ENCODE results near the gene LPCAT3.
"Not testable (repeated sequence)": the region's sequence is repeated elsewhere in the genome, so short reads cannot be mapped to it uniquely, and the experiment has no call there.

The LPCAT3 gene

DNA sequence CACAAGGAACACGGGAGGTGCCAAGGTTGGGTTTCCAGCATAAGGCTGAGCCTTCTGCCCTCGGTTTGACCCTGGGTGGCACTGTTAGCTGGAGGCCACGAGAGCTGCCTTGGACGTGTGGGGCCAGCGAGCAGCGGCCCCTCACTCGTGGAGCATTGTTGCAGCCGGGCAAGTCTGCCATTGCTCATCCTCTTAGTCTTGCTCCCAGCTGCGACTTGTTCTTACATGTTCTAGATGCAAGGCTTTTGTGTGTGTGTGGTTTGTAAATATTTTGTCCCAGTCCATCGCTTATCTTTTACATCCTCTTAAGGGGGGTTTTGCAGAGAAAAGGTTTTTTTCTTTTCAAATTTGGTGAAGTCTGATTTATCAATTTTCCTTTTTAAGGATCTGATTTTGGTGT is 21.1 kb upstream of the LPCAT3 start:
- H3K27me3 ChIP-seq (replicated peaks; ENCODE audit: control insufficient read depth, insufficient read depth, low read length, poor library complexity, severe bottlenecking), result no peaks in the 10 kb centered on the region
- no peak overlapping the region for H3K4me3 ChIP-seq (ENCODE audit: insufficient read depth, low read depth, low read length, poor library complexity, severe bottlenecking)
- no peaks in the 10 kb centered on the region for H3K4me1 ChIP-seq (ENCODE audit: control insufficient read depth, insufficient read depth, low read length, poor library complexity, severe bottlenecking)
- no peaks in the 10 kb centered on the region for H3K9me3 ChIP-seq (ENCODE audit: control insufficient read depth, low read length)
- H3K27ac ChIP-seq (ENCODE audit: insufficient read depth, low read length, poor library complexity, severe bottlenecking), result no peak overlapping the region
- no peaks in the 10 kb centered on the region for H3K36me3 ChIP-seq (ENCODE audit: control insufficient read depth, insufficient read depth, low read length)
- no peak for DNase-seq

DNA sequence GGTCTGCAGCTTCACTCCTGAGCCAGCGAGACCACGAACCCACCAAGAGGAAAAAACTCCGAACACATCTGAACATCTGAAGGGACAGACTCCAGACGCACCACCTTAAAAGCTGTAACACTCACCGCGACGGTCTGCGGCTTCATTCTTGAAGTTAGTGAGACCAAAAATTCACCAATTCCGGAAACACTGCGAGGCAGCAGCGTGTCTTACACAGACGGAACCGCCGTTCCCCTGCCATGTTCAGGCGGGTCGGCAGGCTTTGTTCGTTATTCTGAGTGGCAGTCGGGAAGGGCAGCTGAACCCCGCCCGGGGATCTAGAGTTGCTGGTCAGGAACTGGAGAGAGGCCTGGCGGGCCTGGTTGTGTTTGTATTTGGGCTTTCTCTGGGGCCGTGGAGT is 20.3 kb upstream of the LPCAT3 start:
- no peaks in the 10 kb centered on the region for H3K27me3 ChIP-seq (replicated peaks; ENCODE audit: control insufficient read depth, insufficient read depth, low read length, poor library complexity, severe bottlenecking)
- DNase-seq, result no peak
- H3K4me3 ChIP-seq (ENCODE audit: insufficient read depth, low read depth, low read length, poor library complexity, severe bottlenecking), result no peak overlapping the region
- H3K36me3 ChIP-seq (ENCODE audit: control insufficient read depth, insufficient read depth, low read length), result no peaks in the 10 kb centered on the region
- no peaks in the 10 kb centered on the region for H3K4me1 ChIP-seq (ENCODE audit: control insufficient read depth, insufficient read depth, low read length, poor library complexity, severe bottlenecking)
- H3K9me3 ChIP-seq (ENCODE audit: control insufficient read depth, low read length), result no peaks in the 10 kb centered on the region
- no peak overlapping the region for H3K27ac ChIP-seq (ENCODE audit: insufficient read depth, low read length, poor library complexity, severe bottlenecking)

DNA sequence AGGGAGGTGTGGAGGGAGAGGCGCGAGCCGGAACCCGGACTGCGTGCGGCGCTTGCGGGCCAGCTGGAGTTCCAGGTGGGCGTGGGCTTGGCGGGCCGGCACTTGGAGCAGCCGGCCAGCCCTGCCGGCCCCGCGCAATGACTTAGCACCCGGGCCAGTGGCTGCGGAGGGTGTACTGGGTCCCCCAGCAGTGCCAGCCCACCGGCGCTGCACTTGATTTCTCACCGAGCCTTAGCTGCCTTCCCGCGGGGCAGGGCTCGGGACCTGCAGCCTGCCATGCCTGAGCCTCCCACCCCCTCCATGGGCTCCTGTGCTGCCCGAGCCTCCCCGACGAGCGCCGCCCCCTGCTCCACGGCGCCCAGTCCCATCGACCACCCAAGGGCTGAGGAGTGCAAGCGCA is 19.1 kb upstream of the LPCAT3 start:
- H3K9me3 ChIP-seq (ENCODE audit: control insufficient read depth, low read length); H3K27ac ChIP-seq (ENCODE audit: insufficient read depth, low read length, poor library complexity, severe bottlenecking); H3K4me3 ChIP-seq (ENCODE audit: insufficient read depth, low read depth, low read length, poor library complexity, severe bottlenecking); H3K36me3 ChIP-seq (ENCODE audit: control insufficient read depth, insufficient read depth, low read length); H3K4me1 ChIP-seq (ENCODE audit: control insufficient read depth, insufficient read depth, low read length, poor library complexity, severe bottlenecking); DNase-seq; H3K27me3 ChIP-seq (replicated peaks; ENCODE audit: control insufficient read depth, insufficient read depth, low read length, poor library complexity, severe bottlenecking): not testable (repeated sequence)

DNA sequence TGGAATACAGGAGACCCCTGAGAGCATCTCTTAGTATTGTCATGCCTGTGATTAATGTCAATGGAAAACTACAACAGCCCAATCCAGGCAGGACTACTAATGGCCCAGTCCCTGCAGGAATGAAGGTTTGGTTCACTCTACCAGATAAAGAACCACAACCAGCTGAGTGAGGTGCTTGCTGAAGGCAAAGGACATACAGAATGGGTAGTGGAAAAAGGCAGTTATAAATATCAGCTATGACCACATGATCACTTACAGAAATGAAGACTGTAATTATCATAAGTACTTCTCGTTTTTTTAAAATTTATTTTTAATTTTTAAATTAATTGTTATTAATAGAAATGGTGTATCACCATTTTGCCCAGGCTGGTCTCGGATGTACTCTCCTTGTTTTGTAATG is 17.2 kb upstream of the LPCAT3 start:
- no peak overlapping the region for H3K4me3 ChIP-seq (ENCODE audit: insufficient read depth, low read depth, low read length, poor library complexity, severe bottlenecking)
- no peaks in the 10 kb centered on the region for H3K4me1 ChIP-seq (ENCODE audit: control insufficient read depth, insufficient read depth, low read length, poor library complexity, severe bottlenecking)
- no peak for DNase-seq
- H3K36me3 ChIP-seq (ENCODE audit: control insufficient read depth, insufficient read depth, low read length), result no peaks in the 10 kb centered on the region
- no peaks in the 10 kb centered on the region for H3K9me3 ChIP-seq (ENCODE audit: control insufficient read depth, low read length)
- H3K27me3 ChIP-seq (replicated peaks; ENCODE audit: control insufficient read depth, insufficient read depth, low read length, poor library complexity, severe bottlenecking), result no peaks in the 10 kb centered on the region
- H3K27ac ChIP-seq (ENCODE audit: insufficient read depth, low read length, poor library complexity, severe bottlenecking), result no peak overlapping the region

DNA sequence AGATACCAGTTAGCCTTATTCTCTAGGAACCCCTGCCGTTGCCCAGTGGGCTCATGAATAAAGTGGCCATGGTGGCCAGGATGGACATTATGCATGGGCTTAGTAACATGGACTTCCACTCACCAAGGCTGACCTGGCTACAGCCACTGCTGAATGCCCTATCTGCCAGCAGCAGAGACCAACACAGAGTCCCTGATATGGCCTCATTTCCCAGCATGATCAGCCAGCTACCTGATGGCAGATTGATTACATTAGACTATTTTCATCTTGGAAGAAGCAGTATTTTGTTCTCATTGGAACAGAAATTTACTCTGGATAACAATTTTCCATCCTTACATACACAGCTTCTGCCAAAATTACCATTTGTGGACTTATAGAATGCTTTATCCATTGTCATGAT is 16.2 kb upstream of the LPCAT3 start:
- Histone ChIP-seq H3K36me3 (ENCODE audit: control insufficient read depth, insufficient read depth, low read length) (no peaks in the 10 kb centered on the region), H3K27me3 (replicated peaks; ENCODE audit: control insufficient read depth, insufficient read depth, low read length, poor library complexity, severe bottlenecking) (no peaks in the 10 kb centered on the region), H3K4me3 (ENCODE audit: insufficient read depth, low read depth, low read length, poor library complexity, severe bottlenecking) (no peak overlapping the region), H3K9me3 (ENCODE audit: control insufficient read depth, low read length) (no peaks in the 10 kb centered on the region), H3K27ac (ENCODE audit: insufficient read depth, low read length, poor library complexity, severe bottlenecking) (no peak overlapping the region), H3K4me1 (ENCODE audit: control insufficient read depth, insufficient read depth, low read length, poor library complexity, severe bottlenecking) (no peaks in the 10 kb centered on the region)
- no peak for DNase-seq

DNA sequence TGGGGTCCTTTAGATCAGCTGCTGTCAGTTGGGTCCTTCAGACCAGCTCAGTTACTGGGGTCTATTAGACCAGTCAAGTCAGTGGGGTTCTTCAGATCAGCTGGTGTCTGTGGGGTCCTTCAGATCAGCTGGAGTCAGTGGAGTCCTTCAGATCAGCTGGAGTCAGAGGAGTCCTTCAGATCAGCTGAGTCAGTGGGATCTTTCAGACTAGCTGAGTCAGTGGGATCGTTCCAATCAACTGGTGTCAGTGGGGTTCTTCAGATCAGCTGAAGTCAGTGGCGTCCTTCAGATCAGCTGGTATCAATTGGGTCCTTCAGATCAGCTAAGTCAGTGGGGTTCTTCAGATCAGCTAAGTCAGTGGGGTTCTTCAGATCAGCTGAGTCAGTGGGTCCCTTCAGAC is 14.7 kb upstream of the LPCAT3 start:
- no peaks in the 10 kb centered on the region for H3K36me3 ChIP-seq (ENCODE audit: control insufficient read depth, insufficient read depth, low read length)
- H3K27me3 ChIP-seq (replicated peaks; ENCODE audit: control insufficient read depth, insufficient read depth, low read length, poor library complexity, severe bottlenecking), result no peaks in the 10 kb centered on the region
- H3K27ac ChIP-seq (ENCODE audit: insufficient read depth, low read length, poor library complexity, severe bottlenecking), result no peak overlapping the region
- H3K9me3 ChIP-seq (ENCODE audit: control insufficient read depth, low read length), result no peaks in the 10 kb centered on the region
- H3K4me1 ChIP-seq (ENCODE audit: control insufficient read depth, insufficient read depth, low read length, poor library complexity, severe bottlenecking), result no peaks in the 10 kb centered on the region
- DNase-seq, result no peak
- no peak overlapping the region for H3K4me3 ChIP-seq (ENCODE audit: insufficient read depth, low read depth, low read length, poor library complexity, severe bottlenecking)

DNA sequence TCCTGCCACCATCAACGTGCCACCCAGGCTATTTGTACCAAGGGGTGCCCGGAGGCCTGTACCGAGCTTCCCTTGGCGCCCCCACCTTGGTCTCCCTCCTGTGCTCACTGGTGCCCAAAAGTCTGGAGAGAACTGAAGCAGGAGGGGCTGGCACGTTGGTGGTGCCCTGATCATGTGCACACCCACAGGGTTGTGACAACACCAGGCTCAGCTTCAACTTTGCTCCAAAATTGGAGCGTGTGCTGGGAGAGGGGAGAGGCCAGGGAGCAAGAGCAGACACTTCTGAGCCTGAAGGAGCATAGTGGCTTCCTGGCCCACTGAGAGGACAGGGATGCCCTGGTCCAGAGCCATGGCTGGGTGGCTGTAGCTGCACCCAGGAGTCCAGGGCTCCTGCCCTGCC is 13.0 kb upstream of the LPCAT3 start:
- Histone ChIP-seq H3K27ac (ENCODE audit: insufficient read depth, low read length, poor library complexity, severe bottlenecking) (no peak overlapping the region), H3K4me1 (ENCODE audit: control insufficient read depth, insufficient read depth, low read length, poor library complexity, severe bottlenecking) (no peaks in the 10 kb centered on the region), H3K4me3 (ENCODE audit: insufficient read depth, low read depth, low read length, poor library complexity, severe bottlenecking) (no peak overlapping the region), H3K36me3 (ENCODE audit: control insufficient read depth, insufficient read depth, low read length) (no peaks in the 10 kb centered on the region), H3K9me3 (ENCODE audit: control insufficient read depth, low read length) (no peaks in the 10 kb centered on the region), H3K27me3 (replicated peaks; ENCODE audit: control insufficient read depth, insufficient read depth, low read length, poor library complexity, severe bottlenecking) (no peaks in the 10 kb centered on the region)
- no peak for DNase-seq

DNA sequence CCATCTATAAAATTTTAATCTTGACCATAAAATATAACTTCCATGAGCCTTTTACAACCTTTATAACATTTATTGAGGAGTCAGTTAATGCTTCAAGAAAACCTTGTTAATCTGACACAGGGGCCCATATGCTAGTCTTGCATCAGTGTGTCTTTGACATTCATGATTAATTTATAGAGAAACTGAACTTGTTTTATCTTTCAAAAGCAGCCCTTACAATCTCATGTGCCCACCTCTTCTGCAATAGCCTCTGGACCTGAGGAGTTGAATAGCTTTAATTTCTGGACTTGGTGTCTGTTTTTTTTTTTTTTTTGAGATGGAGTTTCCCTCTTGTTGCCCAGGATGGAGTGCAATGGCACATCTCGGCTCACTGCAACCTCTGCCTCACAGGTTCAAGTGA is 8.6 kb upstream of the LPCAT3 start:
- no peaks in the 10 kb centered on the region for H3K9me3 ChIP-seq (ENCODE audit: control insufficient read depth, low read length)
- no peak overlapping the region for H3K27ac ChIP-seq (ENCODE audit: insufficient read depth, low read length, poor library complexity, severe bottlenecking)
- no peak for DNase-seq

DNA sequence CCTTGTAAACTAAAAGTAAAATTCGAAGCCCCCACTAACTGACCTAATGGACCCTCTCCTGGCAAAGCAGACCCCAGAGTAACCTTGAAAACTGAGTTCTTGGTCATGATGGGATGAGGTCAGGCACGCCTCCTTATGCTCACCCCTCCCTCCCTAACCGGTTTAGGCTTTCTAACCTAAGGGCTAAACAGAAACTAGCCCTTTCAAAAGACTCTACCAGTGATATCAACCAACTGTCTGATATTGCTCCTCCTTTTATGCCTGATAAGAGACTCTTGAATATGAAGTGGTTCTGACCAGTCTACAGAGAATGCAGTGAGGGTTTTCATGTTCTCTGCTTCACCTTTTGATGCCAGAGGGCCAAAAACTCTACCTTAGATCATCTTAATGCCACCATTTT is 4.8 kb upstream of the LPCAT3 start:
- no peak for DNase-seq
- no peaks in the 10 kb centered on the region for H3K27me3 ChIP-seq (replicated peaks; ENCODE audit: control insufficient read depth, insufficient read depth, low read length, poor library complexity, severe bottlenecking)
- H3K36me3 ChIP-seq (ENCODE audit: control insufficient read depth, insufficient read depth, low read length), result no peaks in the 10 kb centered on the region
- H3K9me3 ChIP-seq (ENCODE audit: control insufficient read depth, low read length), result no peaks in the 10 kb centered on the region
- H3K4me1 ChIP-seq (ENCODE audit: control insufficient read depth, insufficient read depth, low read length, poor library complexity, severe bottlenecking), result no peaks in the 10 kb centered on the region
- no peak overlapping the region for H3K27ac ChIP-seq (ENCODE audit: insufficient read depth, low read length, poor library complexity, severe bottlenecking)
- H3K4me3 ChIP-seq (ENCODE audit: insufficient read depth, low read depth, low read length, poor library complexity, severe bottlenecking), result no peak overlapping the region

More for the DNA sequence above, 8.6 kb upstream of the LPCAT3 start:
- Histone ChIP-seq H3K36me3 (ENCODE audit: control insufficient read depth, insufficient read depth, low read length) (no peaks in the 10 kb centered on the region), H3K27me3 (replicated peaks; ENCODE audit: control insufficient read depth, insufficient read depth, low read length, poor library complexity, severe bottlenecking) (no peaks in the 10 kb centered on the region), H3K4me1 (ENCODE audit: control insufficient read depth, insufficient read depth, low read length, poor library complexity, severe bottlenecking) (no peaks in the 10 kb centered on the region), H3K4me3 (ENCODE audit: insufficient read depth, low read depth, low read length, poor library complexity, severe bottlenecking) (no peak overlapping the region)

DNA sequence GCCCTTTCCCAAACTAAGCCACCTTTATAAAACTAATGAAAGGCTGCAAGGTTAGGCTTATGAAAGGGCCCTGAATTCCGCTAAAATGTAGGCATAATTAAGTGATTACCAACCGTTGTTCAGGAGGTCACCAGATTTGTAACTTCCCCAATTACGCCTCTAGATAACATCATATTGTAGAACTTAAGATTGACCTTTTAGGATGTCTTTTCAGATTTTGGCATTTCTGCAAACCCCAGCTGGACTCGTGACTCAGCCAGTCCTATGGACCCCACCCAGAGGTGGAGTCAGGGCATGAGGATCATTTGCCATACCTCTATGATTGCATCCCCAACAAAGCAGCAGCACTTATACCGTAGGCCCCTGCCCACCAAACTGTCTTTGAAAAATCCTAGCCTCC is 3.7 kb upstream of the LPCAT3 start:
- H3K36me3 ChIP-seq (ENCODE audit: control insufficient read depth, insufficient read depth, low read length), result no peaks in the 10 kb centered on the region
- H3K4me3 ChIP-seq (ENCODE audit: insufficient read depth, low read depth, low read length, poor library complexity, severe bottlenecking), result no peak overlapping the region
- H3K9me3 ChIP-seq (ENCODE audit: control insufficient read depth, low read length), result no peaks in the 10 kb centered on the region
- no peak overlapping the region for H3K27ac ChIP-seq (ENCODE audit: insufficient read depth, low read length, poor library complexity, severe bottlenecking)
- peaks cover 9% of the 10 kb centered on the region for H3K4me1 ChIP-seq (ENCODE audit: control insufficient read depth, insufficient read depth, low read length, poor library complexity, severe bottlenecking)
- no peak for DNase-seq
- H3K27me3 ChIP-seq (replicated peaks; ENCODE audit: control insufficient read depth, insufficient read depth, low read length, poor library complexity, severe bottlenecking), result no peaks in the 10 kb centered on the region

DNA sequence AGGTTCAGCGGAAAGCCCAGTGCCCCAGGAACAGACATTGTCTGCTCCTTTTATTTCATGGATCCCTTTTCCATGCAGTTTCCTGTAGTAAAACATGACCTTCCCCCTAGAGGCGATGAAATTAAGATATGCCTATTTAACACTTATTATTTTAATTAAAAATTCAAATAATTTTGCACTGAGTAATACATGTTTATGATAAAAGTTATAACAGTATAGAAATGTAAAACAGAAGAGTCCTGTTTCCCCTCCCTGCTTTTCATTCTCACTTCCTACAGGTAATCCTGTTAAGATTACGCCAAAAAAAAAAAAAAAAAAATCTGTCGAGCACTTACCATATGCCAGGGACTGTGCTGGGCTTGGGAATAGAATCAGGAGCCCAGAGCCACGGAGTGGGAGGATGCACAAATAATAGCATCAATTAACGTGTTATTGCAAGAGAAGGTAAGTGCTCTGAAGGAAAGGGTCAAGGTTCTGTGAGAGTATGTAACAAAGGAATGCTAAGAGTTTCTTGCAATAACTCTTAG is 830 bp upstream of the LPCAT3 start:
- H3K4me3 ChIP-seq (ENCODE audit: insufficient read depth, low read depth, low read length, poor library complexity, severe bottlenecking), result peak overlapping the region; percentile 70
- no peaks in the 10 kb centered on the region for H3K9me3 ChIP-seq (ENCODE audit: control insufficient read depth, low read length)
- H3K4me1 ChIP-seq (ENCODE audit: control insufficient read depth, insufficient read depth, low read length, poor library complexity, severe bottlenecking), result peaks cover 9% of the 10 kb centered on the region
- peak overlapping the region; percentile 78 for H3K27ac ChIP-seq (ENCODE audit: insufficient read depth, low read length, poor library complexity, severe bottlenecking)
- no peak for DNase-seq
- H3K27me3 ChIP-seq (replicated peaks; ENCODE audit: control insufficient read depth, insufficient read depth, low read length, poor library complexity, severe bottlenecking), result no peaks in the 10 kb centered on the region
- H3K36me3 ChIP-seq (ENCODE audit: control insufficient read depth, insufficient read depth, low read length), result no peaks in the 10 kb centered on the region
